PFSK-1 (cell line): ENCODE results near the gene NARS2.

Experiments used
- FOXP2 ChIP-seq: optimal IDR thresholded peaks from 2 replicates; pipeline ENCODE3; 2011; ENCODE audit warnings: borderline replicate concordance, control low read depth, inconsistent platforms; ENCODE audit not compliant: insufficient read depth; ENCODE audit errors: extremely low read length, extremely low read depth
- POLR2AphosphoS5 ChIP-seq: IDR thresholded peaks from 2 replicates; pipeline ENCODE4 v1.6.1; 2012; ENCODE audit warnings: low read depth, mild to moderate bottlenecking, control low read depth, low read length, moderate library complexity
- REST ChIP-seq, 2 experiments: IDR thresholded peaks; 2 replicates each; pipeline versions ENCODE4 v1.6.1 to v1.8.0; 2011 to 2012; ENCODE audit warnings: low read depth in 2 of 2, low read length in 2 of 2, control low read depth in 1 of 2, inconsistent platforms in 1 of 2, mild to moderate bottlenecking in 1 of 2, moderate library complexity in 1 of 2; ENCODE audit not compliant: insufficient read depth in 1 of 2
- SIN3A ChIP-seq: IDR thresholded peaks from 2 replicates; pipeline ENCODE4 v1.6.1; 2012; ENCODE audit warnings: mild to moderate bottlenecking, low read length, moderate library complexity, borderline replicate concordance; ENCODE audit not compliant: insufficient read depth
- TAF1 ChIP-seq: IDR thresholded peaks from 2 replicates; pipeline ENCODE4 v1.6.1; 2012; ENCODE audit warnings: low read length, control low read depth, borderline replicate concordance; ENCODE audit not compliant: insufficient read depth

The NARS2 gene

GRCh38 chr11:78541537-78541936, 33.1 kb downstream of the NARS2 start:
- no peak for TF ChIP-seq FOXP2
- TF ChIP-seq REST (IDR thresholded peaks at IDR 0.05; ENCODE audit: insufficient read depth in 1 of 2, low read depth in 2 of 2, low read length in 2 of 2) = no peak
- TF ChIP-seq POLR2AphosphoS5 = no peak
- no peak for TF ChIP-seq SIN3A
- TF ChIP-seq TAF1 = no peak

- TF ChIP-seq POLR2AphosphoS5 (no peak), FOXP2 (no peak)
Observed at GRCh38 chr11:78540256-78540655, 34.4 kb downstream of the NARS2 start.

- TF ChIP-seq REST (IDR thresholded peaks at IDR 0.05; ENCODE audit: insufficient read depth in 1 of 2, low read depth in 2 of 2, low read length in 2 of 2) = no peak
- no peak for TF ChIP-seq FOXP2
- TF ChIP-seq TAF1 = no peak
- no peak for TF ChIP-seq POLR2AphosphoS5
- no peak for TF ChIP-seq SIN3A
Observed at GRCh38 chr11:78539506-78539905, 35.2 kb downstream of the NARS2 start.

- TF ChIP-seq REST (IDR thresholded peaks at IDR 0.05; ENCODE audit: insufficient read depth in 1 of 2, low read depth in 2 of 2, low read length in 2 of 2) = no peak
- TF ChIP-seq FOXP2 = no peak
- TF ChIP-seq SIN3A = no peak
- no peak for TF ChIP-seq TAF1
- no peak for TF ChIP-seq POLR2AphosphoS5
Observed at GRCh38 chr11:78536933-78537332, 37.7 kb downstream of the NARS2 start.

GRCh38 chr11:78535920-78536319, 38.7 kb downstream of the NARS2 start:
- no peak for TF ChIP-seq SIN3A
- no peak for TF ChIP-seq TAF1
- no peak for TF ChIP-seq POLR2AphosphoS5
- no peak for TF ChIP-seq REST (IDR thresholded peaks at IDR 0.05; ENCODE audit: insufficient read depth in 1 of 2, low read depth in 2 of 2, low read length in 2 of 2)
- no peak for TF ChIP-seq FOXP2

- TF ChIP-seq FOXP2 (no peak), REST (IDR thresholded peaks at IDR 0.05; ENCODE audit: insufficient read depth in 1 of 2, low read depth in 2 of 2, low read length in 2 of 2) (no peak), TAF1 (no peak), SIN3A (no peak), POLR2AphosphoS5 (no peak)
Observed at GRCh38 chr11:78535027-78535426, 39.6 kb downstream of the NARS2 start.
